ENCODE measurements around the gene WDPCP.
"Not testable (repeated sequence)": the region's sequence is repeated elsewhere in the genome, so short reads cannot be mapped to it uniquely, and the experiment has no call there.

The WDPCP gene

DNA sequence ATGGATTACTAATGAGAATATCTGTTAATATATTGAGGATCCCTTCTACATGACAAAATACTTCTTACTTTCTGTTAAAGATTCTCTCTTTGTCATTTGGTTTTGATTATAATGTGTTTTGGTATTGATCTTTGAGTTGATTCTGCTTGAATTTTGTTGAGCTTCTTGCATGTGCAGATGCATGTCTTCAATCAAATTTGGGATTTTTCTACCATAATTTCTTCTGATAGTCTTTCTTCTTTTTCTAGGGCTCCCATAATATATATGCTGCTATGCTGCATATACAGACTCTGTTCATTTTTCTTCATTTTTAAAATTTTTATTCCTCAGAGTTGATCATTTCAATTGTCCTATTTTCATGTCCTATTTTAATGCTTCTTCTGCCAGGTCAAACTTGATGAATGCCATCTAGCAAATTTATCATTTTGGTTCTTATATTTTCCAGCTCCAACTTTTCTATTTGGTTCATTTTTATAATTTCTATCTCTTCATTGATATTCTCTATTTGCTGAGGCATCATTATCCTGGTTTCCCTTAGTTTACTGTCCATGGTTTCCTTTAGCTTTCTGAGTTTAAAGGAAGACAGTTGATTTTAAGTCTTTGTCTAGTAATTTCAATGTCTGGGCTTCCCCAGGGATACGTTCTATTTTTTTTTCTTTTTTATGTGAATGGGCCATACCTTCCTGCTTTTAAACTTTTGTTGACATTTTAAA is 244.7 kb downstream of the WDPCP start:
- DNase-seq, result no peak

DNA sequence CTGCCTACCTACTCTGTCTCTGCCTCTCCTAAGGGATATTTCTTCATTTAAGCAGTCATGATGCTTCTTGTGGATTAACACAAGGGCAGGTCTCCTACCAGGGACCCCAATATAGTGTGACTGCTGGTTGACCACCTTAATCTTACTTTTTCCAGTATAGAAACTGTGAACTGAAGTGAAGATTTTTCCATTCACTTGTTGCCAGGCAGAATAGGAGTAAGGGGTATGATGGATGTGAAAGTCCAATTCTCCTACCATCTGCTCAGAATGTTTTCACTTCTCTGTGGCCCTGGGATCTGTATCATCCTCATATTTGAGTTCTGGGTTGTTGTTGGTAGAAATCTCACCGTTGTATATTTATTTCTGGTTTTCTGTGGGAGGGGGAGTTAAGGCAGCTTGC is 247.8 kb downstream of the WDPCP start:
- DNase-seq, result no peak

DNA sequence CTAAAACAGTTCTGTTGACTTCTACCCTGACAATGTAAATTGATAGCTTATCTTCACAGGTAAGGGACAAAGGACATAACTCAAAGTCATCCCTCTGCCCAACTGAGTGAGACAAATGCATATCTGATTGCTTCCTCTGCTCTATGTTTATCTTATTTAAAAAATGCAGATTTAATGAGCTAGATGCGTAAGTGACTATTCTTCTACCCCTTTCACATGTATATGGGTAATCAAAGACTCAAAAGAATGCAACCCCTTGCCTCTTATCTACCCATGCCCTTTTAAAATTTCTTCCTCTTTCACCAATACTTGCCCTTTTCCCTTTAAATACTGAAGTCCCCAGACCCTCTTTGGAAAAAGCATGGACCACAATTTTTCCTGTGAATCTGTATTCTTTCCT is 253.4 kb downstream of the WDPCP start:
- DNase-seq, result no peak

DNA sequence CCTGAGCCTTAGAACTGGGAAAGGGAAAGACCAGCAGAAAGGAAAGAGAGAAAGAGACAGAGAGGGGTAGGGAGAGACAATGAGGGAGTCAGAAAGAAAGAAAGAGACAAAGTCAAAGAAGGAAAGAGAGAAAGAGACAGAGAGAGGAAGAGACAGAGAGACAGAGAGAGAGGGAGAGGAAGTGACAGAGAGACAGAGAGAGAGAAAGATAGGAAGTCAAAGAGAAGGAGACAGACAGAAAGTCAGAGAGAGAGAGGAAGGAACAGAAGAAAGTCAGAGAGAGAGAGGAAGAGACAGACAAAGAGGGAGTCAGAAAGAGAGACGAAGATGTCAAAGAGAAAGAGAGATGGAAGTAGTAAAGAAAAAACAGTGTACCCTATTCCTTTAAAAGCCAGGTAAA is 261.8 kb downstream of the WDPCP start:
- no peak for DNase-seq

DNA sequence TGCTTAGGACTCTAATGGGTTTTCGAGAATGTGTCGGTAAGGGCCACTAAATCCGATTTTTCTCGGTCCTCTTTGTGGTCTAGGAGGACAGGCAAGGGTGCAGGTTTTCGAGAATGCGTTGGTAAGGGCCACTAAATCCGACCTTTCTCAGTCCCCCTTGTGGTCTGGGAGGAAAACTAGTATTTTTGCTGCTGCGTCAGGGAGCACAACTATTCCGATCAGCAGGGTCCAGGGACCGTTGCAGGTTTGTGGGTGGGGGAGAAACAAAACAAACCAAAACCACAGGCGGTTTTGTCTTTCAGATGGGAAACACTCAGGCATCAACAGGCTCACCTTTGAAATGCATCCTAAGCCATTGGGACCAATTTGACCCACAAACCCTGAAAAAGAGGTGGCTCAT is 264.6 kb downstream of the WDPCP start:
- DNase-seq, result not testable (repeated sequence)

DNA sequence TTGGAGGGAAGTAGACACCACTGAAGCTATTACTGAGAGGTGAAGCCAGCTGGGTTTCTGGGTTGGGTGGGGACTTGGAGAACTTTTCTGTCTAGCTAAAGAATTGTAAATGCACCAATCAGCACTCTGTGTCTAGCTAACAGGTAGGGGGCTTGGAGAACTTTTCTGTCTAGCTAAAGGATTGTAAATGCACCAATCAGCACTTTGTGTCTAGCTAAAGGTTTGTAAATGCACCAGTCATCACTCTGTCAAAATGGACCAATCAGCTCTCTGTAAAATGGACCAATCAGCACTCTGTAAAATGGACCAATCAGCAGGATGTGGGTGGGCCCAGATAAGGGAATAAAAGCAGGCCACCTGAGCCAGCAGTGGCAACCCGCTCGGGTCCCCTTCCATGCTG is 266.3 kb downstream of the WDPCP start:
- not testable (repeated sequence) for DNase-seq

DNA sequence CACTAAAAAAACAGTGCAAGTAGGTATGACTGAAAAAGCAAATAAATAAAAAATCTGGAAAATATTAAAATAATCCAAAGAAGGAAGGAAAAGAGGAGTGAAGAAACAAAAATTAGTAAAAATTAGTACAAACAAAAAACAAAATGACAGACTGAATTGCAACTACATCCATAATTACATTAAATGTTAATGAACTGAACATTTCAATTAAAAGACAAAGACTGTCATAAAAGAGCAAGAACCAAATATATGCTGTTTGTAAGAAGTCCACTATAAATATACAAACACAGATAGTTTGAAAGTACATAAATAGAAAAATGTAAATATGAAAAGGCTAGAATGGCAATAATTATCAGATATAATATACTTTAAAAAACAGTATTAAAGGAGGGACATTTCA is 267.6 kb downstream of the WDPCP start:
- no peak for DNase-seq

DNA sequence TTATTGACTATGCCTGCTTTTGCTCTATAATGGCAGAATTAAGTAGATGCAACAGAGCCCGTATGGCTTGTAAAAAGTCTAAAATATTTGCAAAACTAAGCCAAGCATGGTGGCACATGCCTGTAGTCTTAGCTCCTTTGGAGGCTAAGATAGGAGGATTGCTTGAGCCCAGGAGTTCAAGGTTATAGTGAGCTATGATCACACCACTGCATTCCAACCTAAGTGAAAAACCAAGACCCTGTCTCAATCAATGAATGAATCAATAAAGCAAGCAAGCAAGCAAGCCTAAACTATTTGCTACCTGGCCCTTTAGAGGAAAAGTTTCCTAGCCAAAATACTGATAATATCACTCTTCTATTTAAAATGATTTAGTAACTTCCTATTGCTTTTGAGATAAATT is 277.7 kb downstream of the WDPCP start:
- no peak for DNase-seq

DNA sequence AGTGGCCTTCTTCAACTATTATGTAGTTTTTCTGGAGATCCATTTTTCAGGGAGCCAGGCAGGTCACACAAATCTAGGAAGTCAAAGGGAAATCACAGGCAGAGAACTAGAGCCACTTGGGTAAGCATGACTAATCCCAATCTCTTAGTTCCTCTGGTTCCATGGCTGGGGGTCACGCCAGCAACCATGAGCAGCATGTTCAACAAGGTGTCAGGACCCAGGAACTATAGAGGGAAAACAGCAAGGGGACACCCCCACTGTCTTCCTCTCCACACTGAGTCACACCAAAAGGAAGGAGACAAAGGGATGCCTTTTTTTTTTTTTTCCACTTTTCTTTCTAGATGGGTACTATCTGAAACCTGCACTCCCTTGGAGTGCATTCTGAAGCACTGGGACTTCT is 286.8 kb downstream of the WDPCP start:
- DNase-seq, result no peak

DNA sequence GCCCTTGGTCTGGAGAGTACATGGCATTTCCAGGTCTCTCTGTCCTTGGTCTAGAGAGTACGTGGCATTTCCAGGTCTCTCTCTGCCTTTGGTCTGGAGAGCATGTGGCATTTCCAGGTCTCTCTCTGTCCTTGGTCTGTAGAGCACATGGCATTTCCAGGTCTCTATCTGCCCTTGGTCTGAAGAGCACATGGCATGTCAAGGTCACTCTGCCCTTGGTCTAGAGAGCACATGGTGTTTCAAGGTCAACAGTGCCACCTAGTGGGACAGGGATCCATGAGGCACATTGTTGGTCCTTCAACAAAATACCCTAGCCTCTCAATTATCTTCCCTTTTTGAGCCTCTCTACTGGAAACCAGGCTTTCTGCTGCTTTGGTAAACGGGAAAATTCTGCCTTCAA is 287.4 kb downstream of the WDPCP start:
- DNase-seq, result no peak

DNA sequence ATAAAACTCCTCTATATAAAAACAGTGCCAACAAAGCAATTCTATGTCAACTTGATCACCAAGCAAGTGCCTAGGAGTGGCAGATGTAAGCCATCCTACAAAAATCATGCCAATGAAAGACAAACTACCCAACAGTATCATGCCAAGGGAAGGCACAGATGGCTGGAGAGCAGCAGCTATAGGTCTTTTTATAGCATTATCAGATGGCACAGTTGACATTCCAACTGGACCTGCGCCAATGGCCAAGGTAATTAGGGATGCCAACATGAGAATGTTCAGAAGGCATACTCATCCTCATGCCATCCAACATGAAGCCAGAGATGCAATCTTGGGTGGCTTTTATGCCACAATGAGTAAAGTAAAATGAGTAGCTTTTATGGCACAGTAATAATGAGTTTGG is 300.3 kb downstream of the WDPCP start:
- DNase-seq, result peak; percentile 56

DNA sequence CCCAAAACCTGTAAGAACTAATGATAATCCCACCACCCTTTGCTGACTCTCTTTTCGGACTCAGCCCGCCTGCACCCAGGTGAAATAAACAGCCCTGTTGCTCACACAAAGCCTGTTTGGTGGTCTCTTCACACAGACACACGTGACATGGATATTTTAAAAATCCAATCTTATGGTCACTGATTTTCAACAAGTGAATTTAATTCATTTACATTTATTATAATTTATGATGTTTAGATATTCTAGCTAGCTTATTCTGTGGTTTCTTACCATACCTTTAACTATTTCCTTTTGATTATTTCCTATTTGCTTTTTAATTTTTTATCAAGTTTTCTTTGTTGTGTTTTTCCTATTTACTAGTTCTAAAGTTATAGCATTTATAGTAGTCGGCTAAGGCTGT is 301.8 kb downstream of the WDPCP start:
- not testable (repeated sequence) for DNase-seq

DNA sequence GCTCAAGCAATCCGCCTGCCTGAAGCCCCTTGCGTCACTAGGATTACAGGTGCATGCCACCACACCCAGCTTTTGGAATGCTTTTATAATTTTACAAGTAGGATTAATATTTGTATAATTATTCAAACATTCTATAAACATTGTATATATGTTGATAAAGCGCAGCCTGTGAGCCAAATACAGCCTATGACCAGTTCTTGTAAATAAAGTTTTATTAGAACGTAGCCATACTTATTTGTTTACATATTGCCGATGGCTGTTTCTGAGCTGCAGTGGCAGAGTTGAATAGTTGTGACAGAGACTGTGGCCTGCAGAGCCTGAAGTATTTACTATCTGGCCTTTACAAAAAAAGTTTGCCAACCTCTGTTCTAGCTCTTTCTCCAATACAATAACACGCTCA is 305.0 kb downstream of the WDPCP start:
- DNase-seq, result no peak

DNA sequence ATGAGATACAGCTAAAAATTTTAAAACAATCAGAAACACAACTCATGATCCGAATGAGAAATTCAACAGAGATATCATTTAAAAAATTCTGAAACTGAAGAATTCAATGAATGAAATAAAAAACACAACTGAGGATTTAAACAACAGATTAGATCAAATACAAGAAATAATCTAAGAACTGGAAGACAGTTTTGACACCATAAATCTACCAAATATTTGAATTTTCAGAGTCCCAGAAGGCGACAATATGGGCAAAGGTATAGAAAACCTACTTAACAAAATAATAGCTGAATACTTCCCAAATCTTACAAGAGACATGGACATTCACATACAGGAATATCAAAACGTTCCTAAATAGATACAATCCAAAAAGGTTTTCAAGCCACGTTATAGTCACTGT is 315.7 kb downstream of the WDPCP start:
- DNase-seq, result no peak

DNA sequence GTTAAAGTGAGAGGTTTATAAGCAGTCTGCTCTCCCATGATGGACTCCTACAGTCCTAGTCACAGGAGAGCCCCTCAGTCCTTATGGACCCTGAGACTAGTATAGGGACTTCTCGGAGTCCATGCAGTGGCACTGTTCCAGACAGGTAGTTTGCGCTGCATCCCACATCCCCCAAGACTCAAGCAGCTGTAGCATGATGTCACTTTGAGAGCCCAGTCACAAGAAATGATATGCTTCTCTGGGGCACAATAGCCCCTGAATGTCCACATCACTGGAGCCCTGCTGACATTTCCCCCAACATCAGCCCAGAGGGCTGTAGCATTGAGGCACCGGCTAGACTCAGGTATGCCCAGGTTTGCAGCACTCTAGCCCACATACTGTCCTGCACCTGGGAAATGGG is 317.6 kb downstream of the WDPCP start:
- DNase-seq, result no peak

DNA sequence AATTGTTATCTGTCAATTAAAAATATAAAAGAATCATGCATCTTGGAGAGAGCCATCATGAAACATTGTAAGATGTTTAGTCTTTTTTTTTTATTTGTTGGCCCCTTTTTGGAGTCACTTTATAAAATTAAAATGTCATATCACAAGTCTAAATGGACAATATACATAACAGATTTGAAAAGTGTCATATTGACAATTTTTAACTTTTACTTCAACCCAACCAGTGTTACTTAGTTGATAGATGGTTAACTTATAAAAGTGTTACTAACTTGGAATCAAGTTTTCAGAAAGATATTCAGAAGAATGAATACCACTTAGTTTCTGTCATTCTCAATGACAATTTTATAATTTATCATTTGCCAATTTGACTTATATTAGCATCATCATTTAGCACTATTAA is 319.3 kb downstream of the WDPCP start:
- no peak for DNase-seq

DNA sequence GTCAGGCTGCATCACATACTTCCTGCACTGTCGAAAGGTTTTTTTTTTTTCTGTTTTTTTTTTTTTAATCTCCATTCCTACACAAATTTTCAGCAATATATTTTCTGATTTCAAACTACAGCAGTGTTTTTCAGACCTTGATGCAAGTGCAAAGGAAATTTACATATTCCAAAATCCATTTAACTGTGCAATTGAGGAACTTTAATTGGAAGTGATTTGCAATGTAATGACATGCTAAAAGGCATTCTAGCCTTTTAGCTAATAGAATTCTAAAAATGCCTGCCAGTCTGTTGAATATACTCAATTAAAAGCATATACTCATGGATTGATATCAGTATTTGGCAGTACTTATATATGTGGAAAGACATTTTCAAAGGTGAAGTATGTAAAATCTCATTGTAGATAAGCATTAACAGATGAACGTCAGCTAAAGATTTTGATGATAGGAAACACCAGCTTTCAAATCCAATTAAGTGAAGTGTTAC is 327.1 kb downstream of the WDPCP start:
- DNase-seq, result no peak

DNA sequence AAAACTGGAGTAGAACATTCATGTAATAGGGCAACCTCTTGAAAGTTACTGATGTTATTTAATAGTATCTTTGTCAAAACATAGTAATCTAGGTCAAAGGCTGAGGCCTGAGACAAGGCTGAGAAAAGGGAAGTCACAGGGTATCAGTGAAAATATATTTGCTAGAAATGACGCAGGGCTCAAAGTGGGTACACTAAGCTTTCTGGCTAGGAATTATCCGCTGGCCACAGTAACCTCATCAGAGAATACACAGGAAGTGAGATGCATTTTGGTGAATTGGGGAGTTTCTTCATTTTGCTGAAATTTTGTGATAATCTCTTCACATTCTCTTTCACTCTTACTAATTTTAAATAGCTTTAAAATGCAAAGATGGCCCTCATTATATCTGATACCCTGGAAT is 330.8 kb downstream of the WDPCP start:
- DNase-seq, result no peak

DNA sequence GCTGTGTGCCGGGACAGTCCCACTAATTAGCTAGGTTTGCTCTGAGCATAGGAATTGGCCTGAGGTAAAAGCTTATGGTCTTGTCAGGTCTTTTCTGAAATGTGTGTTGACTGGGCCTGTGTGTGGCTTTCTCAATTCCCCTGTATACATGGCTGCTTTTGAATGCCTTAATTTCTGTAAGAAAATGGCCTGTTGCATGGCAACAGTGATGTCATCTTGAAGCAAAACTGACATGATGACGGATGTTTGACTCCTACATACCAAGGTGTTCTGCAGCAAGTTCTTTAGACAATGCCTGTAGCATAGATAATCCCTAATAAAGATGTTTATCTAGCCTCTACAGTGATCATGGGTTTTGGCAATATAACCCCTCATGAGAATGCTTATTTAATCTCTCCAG is 339.1 kb downstream of the WDPCP start:
- no peak for DNase-seq

DNA sequence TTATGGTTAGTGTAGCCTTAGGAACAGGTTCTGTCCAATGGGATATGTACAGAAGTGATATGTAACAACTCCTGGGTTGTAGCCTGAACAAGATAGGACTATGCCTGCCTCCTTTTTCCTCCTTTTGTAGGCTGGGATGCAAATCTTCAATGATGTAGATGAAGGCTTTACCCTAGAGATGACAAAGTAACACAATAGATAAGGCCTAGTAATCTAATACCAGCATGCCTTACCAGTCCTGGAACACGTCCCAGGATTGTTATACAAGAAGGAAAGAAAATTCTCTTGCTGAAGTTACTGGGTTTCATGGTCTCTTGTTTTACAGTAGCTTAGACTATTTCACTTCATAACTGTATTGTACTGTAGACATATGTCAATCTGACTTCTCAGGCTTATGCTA is 345.5 kb downstream of the WDPCP start:
- DNase-seq, result no peak

DNA sequence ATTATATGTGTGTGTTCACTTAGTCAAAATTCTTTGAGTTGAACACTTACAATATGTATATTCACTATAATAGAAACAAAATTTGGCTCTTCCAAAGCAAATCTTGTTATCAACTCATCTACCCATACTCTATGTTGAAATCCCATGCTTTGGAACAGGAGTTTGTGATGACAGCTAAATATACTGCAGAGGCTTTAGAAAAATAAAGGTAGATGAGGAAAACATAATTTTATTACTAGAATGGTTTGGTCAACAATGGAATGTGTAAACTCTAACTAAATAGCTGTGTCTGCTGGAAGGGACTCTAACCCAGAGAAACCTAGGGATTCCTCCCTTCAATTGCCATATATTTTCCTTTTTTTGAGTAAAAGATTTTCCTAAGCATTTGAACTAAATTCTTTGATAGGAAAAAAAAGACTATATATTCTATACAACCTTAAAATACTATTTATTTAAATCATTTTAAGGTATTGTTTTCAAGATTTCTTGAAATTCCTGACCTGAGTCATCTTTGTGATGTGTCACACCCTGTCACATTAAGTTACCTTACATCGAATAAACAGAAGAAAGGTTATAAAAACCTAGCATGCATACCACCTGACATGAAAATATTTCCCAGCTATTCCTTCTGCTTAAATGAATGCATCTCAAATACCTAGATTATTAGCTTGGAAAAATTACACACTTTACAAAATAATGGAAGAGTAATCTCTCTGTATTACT is 362.2 kb downstream of the WDPCP start:
- DNase-seq, result no peak

DNA sequence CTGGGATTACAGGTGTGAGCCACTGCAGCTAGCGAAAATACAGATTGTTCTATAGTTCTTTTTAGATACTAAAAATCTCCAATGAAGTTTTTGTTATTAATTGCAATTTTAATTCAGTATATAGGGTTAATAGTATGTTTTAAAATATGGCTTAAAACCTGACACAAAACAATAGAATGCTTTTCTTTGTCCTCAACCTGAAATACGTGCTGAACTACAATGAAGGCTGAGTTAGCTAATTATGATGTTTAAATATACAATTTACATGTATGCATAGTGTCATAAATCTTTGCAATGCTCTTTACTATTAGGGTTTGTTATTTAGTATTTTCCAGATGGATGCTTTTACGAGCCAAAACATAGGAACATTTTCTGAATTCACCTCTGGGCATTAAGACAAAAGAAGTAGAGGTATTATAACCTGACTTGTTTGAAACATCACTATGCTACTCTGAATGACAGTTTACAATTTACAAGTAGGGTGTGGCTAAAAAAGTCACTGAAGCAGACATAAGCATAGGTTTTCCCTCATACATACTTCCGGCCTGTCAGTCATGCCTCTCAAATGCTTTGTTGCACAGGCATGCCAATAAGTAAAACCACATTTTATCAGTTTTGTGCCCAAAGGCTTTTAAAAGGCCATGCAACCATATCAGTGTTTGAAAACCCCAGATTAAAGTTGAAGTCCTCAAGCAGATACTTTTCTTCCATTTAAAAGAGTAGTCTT is 369.3 kb downstream of the WDPCP start:
- no peak for DNase-seq

DNA sequence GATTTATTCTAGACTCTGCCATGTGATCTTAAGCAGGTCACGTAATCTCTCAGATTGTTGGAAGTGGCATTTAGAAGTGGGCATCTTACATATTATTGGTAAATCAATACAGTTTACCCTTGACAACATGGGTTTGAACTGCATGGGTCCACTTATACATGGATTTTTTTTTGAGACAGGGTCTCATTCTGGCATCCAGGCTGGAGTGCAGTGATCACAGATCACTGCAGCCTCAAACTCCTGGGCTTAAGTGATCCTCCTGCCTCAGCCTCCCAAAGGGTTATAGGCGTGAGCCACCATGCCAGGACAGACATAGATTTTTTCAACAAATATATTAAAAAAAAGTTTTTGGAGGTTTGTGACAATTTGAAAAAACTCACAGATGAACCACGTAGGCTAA is 393.0 kb downstream of the WDPCP start:
- DNase-seq, result no peak

DNA sequence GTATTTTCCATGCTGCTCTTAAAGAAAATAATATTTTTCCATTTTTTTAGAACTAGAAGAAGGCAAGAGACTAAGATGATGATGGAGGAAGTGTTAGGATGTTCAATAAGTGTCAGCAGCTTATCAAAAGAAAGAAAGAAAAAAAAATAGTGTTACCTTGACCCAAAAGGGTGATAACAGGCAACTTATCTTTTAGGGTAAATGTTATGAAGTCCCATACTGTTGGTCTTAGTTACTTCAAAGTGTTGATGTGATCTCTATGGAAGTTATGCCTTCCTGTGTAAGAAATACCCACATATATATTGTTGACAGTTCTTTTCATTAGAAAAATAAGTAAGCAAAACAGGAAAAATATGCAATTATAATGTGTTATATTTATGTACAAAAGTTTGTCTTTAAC is 394.1 kb downstream of the WDPCP start:
- no peak for DNase-seq
